Astrocyte of the spinal cord (primary cell): Measurements from ENCODE around the gene ACVRL1.

Experiments used
- DNase-seq: peaks from one replicate; pipeline ENCODE4 v3.0.0; 2011; ENCODE audit warnings: low read depth, low spot score
- H3K4me3 ChIP-seq: 2 replicates; pipeline ENCODE4 v1.5.1; 2011; ENCODE audit warnings: low read depth, mild to moderate bottlenecking, low read length, moderate library complexity
- CTCF ChIP-seq: IDR thresholded peaks from 2 replicates; pipeline ENCODE4 v1.5.1; 2012; ENCODE audit warnings: low read depth, mild to moderate bottlenecking, low read length, inconsistent platforms
- in situ Hi-C: cut with HindIII; loops from 2 replicates; pipeline ENCODE4 v1.10.0; 2017; ENCODE audit warnings: low sequenced_read_pairs

The ACVRL1 gene

DNA sequence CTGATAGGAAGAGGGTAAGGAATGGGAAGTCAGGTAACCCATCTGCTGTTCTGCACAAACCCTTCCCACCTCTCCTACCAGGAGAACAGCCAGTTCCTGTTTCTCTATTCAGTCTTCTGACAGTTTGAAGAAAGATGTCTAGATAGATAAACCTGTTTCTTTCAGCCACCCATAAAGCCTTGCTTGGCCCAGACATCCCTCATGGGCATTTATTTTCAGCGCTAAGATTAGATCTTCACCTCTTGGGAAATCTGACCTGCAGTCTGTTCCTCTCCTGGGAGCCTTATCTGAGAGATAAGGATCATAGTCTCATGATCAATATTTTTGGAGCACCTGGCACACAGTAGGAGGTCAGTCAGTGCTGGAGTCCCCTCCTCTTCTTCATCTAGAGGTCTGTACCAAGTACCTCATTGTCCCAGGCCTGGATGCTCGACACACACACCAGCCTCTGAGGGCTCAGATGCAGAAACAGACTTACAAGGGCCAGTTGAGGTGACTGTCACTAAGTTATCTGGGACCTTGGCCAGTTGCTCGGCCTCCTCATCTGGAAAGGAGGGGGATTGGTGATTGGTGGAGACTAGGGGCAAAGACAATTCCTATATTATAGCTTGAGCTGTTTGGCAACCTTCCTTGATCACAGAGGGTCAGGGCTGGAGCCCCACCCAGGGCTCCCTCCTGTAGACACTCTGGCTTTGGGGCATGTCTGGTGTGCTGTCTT lies 18.2 kb downstream of the ACVRL1 start:
- DNase-seq: no peak
- no peak overlapping the region for H3K4me3 ChIP-seq
- TF ChIP-seq CTCF: no peak
- in situ Hi-C loops: no loop called here

DNA sequence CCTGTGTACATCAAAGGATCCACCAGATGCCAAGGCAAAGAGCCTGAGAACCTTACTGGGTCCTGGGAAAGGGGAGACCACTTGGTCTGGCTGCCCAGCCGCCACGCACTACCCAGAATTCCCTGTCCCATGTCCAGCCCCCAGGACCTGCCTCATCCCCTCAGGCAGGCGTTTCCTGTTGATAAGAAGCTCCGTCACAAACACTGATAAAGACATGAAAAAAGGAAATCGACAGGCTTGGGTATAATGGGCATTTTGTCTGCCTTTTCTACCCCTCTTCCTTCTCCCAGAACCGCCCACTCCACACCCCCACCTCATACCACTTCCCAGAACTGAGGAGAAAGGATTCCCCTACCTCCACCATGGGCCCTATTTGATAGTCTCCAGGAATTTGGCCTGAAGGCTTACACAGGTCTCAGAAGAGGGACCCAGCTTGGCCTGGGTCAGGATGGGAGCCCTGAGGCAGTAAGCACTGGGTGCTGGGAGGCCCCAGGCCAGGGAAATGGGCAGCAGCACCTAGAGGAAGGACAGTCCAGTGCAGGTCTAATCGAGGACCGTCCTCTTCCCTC lies 18.8 kb downstream of the ACVRL1 start:
- TF ChIP-seq CTCF: no peak
- no peak overlapping the region for H3K4me3 ChIP-seq
- in situ Hi-C loops: no loop called here
- DNase-seq: no peak

DNA sequence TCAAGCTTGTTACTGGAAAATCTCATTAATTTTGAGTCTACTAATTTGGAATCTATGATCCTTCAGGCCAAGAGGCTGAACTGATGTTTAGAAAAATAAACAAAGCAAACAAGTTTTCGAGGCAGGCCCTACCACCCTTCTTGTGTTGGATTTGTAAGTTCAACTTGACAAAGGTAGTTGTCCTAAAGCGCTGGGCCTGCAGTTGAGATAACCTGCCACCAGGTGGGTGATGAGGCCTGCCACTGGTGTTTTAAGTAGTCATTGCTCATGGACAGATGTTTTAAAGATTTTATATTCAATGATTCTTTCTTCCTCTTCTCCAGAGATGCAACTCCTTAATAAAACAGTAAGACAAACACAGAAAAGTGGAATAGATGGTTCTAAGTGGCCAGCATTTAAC lies 19.4 kb downstream of the ACVRL1 start:
- in situ Hi-C loops: no loop called here
- no peak overlapping the region for H3K4me3 ChIP-seq
- TF ChIP-seq CTCF: peak; percentile 52
- DNase-seq: no peak

DNA sequence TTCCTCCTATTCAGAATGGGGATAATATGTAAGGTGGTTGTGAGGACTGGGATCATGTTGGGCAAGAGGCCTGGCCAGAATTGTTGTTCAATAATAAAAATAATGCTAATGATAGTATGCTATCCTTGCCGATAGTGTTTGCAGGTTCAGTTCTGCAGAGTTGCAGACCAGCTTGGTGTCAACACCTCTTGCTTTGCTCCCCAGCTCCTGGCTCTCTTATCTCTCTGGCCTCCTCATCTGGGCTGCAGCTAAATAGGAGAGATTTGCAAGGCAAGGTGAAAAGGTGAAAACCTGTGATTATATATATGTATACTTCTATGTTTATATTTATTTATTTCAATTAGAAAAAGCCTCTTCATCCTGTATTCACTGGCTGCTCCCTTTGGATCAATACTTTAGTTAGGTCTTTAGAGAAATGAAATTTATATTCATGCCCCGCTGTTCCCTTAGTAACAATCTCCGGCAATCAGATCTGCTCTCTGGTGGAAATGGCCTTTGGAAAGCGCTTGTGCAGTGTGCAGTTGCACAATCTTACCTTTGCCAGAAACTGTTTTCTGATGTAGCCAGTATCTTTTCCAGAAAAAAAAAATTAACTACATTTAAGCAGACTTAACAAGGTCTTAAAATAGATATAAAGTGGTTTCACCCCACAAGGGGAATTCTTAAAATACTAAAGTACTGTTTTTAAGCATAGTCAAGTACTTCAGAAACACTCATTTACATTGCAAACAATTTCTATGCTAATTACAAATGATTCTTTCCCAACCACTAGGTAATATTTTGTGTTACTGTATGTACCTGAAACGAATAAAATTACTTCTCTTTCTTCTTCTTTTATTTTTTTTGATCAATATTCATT lies 25.1 kb downstream of the ACVRL1 start:
- no peak for TF ChIP-seq CTCF
- no peak for DNase-seq
- no peak overlapping the region for H3K4me3 ChIP-seq
- in situ Hi-C loops: no loop called here

GRCh38 chr12:51934080-51934479 lies 26.8 kb downstream of the ACVRL1 start:
- H3K4me3 ChIP-seq: no peak overlapping the region
- no peak for TF ChIP-seq CTCF
- in situ Hi-C loops: no loop called here

DNA sequence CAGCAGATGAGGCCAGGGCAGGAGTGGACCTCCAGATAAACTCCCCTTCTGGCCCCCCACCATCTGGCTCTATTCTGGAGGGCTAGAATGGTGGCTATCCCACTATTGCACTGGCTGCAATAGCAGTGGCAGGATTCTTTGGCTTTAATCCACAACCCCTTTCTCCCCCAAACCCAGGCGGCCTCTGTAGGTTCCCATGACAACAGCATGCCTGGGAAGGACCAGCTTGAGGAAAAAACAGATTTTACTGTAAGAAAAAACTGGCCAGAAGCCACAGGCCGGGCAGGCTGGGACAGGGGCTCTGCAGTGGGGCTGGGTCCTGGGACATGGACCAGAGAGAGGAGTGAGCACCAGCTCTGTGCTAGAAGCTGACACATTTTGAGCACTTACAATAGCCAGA lies 30.6 kb downstream of the ACVRL1 start:
- no peak for DNase-seq
- in situ Hi-C loops: no loop called here
- TF ChIP-seq CTCF: no peak
- H3K4me3 ChIP-seq: no peak overlapping the region

More at GRCh38 chr12:51934080-51934479, 26.8 kb downstream of the ACVRL1 start:
- DNase-seq: no peak
